NAMALWA (cell line): ENCODE results near the gene NTM.

Experiments used
- DNase-seq: peaks from one replicate; pipeline ENCODE4 v3.0.0-alpha.2; 2015; ENCODE audit warnings: low spot score

NTM gene

GRCh38 chr11:131549770-131550169 lies 179.4 kb downstream of the NTM start:
- no peak for DNase-seq

- DNase-seq: no peak
Measured at GRCh38 chr11:131560287-131560686, 189.9 kb downstream of the NTM start.

- DNase-seq: no peak
Measured at GRCh38 chr11:131561501-131561900, 191.1 kb downstream of the NTM start.

- no peak for DNase-seq
Measured at GRCh38 chr11:131561972-131562371, 191.6 kb downstream of the NTM start.

- DNase-seq: no peak
Measured at GRCh38 chr11:131568318-131568717, 197.9 kb downstream of the NTM start.

- no peak for DNase-seq
Measured at GRCh38 chr11:131571571-131571970, 201.2 kb downstream of the NTM start.

GRCh38 chr11:131572423-131572822 lies 202.0 kb downstream of the NTM start:
- DNase-seq: no peak

- peak; percentile 40 for DNase-seq
Measured at GRCh38 chr11:131579932-131580387, 209.5 kb downstream of the NTM start.

GRCh38 chr11:131580476-131580875 lies 210.1 kb downstream of the NTM start:
- no peak for DNase-seq

GRCh38 chr11:131581046-131581445 lies 210.6 kb downstream of the NTM start:
- no peak for DNase-seq

GRCh38 chr11:131582021-131582525 lies 211.7 kb downstream of the NTM start:
- DNase-seq: no peak

GRCh38 chr11:131583421-131583820 lies 213.0 kb downstream of the NTM start:
- DNase-seq: no peak

- DNase-seq: no peak
Measured at GRCh38 chr11:131583938-131584337, 213.5 kb downstream of the NTM start.

GRCh38 chr11:131584785-131585592 lies 214.6 kb downstream of the NTM start:
- peak; percentile 39 for DNase-seq

- no peak for DNase-seq
Measured at GRCh38 chr11:131588057-131588456, 217.6 kb downstream of the NTM start.

GRCh38 chr11:131591051-131591461 lies 220.6 kb downstream of the NTM start:
- DNase-seq: no peak

- no peak for DNase-seq
Measured at GRCh38 chr11:131592152-131592551, 221.7 kb downstream of the NTM start.

GRCh38 chr11:131592734-131593133 lies 222.3 kb downstream of the NTM start:
- DNase-seq: no peak

- no peak for DNase-seq
Measured at GRCh38 chr11:131593301-131593700, 222.9 kb downstream of the NTM start.

GRCh38 chr11:131595797-131596196 lies 225.4 kb downstream of the NTM start:
- no peak for DNase-seq

- DNase-seq: no peak
Measured at GRCh38 chr11:131597890-131598289, 227.5 kb downstream of the NTM start.

- no peak for DNase-seq
Measured at GRCh38 chr11:131598305-131598704, 227.9 kb downstream of the NTM start.

- no peak for DNase-seq
Measured at GRCh38 chr11:131599285-131599684, 228.9 kb downstream of the NTM start.

- no peak for DNase-seq
Measured at GRCh38 chr11:131600628-131601027, 230.2 kb downstream of the NTM start.
